ENCODE results near the gene SH3RF3.

GRCh38 chr2:109513230-109513629 is 384.2 kb downstream of the SH3RF3 start:
- TF ChIP-seq, protein P1, sequence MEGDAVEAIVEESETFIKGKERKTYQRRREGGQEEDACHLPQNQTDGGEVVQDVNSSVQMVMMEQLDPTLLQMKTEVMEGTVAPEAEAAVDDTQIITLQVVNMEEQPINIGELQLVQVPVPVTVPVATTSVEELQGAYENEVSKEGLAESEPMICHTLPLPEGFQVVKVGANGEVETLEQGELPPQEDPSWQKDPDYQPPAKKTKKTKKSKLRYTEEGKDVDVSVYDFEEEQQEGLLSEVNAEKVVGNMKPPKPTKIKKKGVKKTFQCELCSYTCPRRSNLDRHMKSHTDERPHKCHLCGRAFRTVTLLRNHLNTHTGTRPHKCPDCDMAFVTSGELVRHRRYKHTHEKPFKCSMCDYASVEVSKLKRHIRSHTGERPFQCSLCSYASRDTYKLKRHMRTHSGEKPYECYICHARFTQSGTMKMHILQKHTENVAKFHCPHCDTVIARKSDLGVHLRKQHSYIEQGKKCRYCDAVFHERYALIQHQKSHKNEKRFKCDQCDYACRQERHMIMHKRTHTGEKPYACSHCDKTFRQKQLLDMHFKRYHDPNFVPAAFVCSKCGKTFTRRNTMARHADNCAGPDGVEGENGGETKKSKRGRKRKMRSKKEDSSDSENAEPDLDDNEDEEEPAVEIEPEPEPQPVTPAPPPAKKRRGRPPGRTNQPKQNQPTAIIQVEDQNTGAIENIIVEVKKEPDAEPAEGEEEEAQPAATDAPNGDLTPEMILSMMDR (IDR thresholded peaks at IDR 0.05) = no peak
- no peak for TF ChIP-seq POLR2A (IDR thresholded peaks at IDR 0.05)

Data from adrenal gland (tissue), 5 donors.